HG03095 (cell line): Measurements from ENCODE around the gene IKZF1.
"Not testable (repeated sequence)": the region's sequence is repeated elsewhere in the genome, so short reads cannot be mapped to it uniquely, and the experiment has no call there.

ENCODE experiments used
- ATAC-seq: cut with Tn5 transposase; IDR thresholded peaks from one replicate; pipeline ENCODE4 v1.9.1; 2021; ENCODE audit warnings: moderate library complexity; ENCODE audit not compliant: unreplicated experiment

IKZF1 gene

GRCh38 chr7:50331564-50332208, 27.2 kb downstream of the IKZF1 start:
- peak; percentile 62 for ATAC-seq

GRCh38 chr7:50332241-50333165, 28.0 kb downstream of the IKZF1 start:
- no peak for ATAC-seq

GRCh38 chr7:50333221-50333651, 28.7 kb downstream of the IKZF1 start:
- no peak for ATAC-seq

GRCh38 chr7:50334341-50334994, 30.0 kb downstream of the IKZF1 start:
- ATAC-seq, result no peak

GRCh38 chr7:50335230-50335794, 30.8 kb downstream of the IKZF1 start:
- ATAC-seq, result no peak

GRCh38 chr7:50335795-50336754, 31.6 kb downstream of the IKZF1 start:
- no peak for ATAC-seq

GRCh38 chr7:50336894-50337703, 32.6 kb downstream of the IKZF1 start:
- ATAC-seq, result no peak

- not testable (repeated sequence) for ATAC-seq
Measured at GRCh38 chr7:50339472-50339871, 35.0 kb downstream of the IKZF1 start.

GRCh38 chr7:50339990-50340500, 35.5 kb downstream of the IKZF1 start:
- no peak for ATAC-seq

GRCh38 chr7:50341724-50342123, 37.2 kb downstream of the IKZF1 start:
- ATAC-seq, result no peak

- ATAC-seq, result no peak
Measured at GRCh38 chr7:50342616-50343114, 38.1 kb downstream of the IKZF1 start.

- ATAC-seq, result no peak
Measured at GRCh38 chr7:50346545-50347497, 42.3 kb downstream of the IKZF1 start.

- no peak for ATAC-seq
Measured at GRCh38 chr7:50347693-50348092, 43.2 kb downstream of the IKZF1 start.

GRCh38 chr7:50348469-50349162, 44.1 kb downstream of the IKZF1 start:
- no peak for ATAC-seq

- no peak for ATAC-seq
Measured at GRCh38 chr7:50349399-50349798, 44.9 kb downstream of the IKZF1 start.

GRCh38 chr7:50349963-50350944, 45.7 kb downstream of the IKZF1 start:
- peak; percentile 82 for ATAC-seq
